GOT3 (cell line): ENCODE data around the gene FGF8.
"Not testable (repeated sequence)": the region's sequence is repeated elsewhere in the genome, so short reads cannot be mapped to it uniquely, and the experiment has no call there.

Source experiments
- DNase-seq: peaks from one replicate; lab custom pipeline; 2025; ENCODE audit warnings: mixed read lengths; lab: John Stamatoyannopoulos, UW

FGF8 gene, protein sequence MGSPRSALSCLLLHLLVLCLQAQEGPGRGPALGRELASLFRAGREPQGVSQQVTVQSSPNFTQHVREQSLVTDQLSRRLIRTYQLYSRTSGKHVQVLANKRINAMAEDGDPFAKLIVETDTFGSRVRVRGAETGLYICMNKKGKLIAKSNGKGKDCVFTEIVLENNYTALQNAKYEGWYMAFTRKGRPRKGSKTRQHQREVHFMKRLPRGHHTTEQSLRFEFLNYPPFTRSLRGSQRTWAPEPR

DNA sequence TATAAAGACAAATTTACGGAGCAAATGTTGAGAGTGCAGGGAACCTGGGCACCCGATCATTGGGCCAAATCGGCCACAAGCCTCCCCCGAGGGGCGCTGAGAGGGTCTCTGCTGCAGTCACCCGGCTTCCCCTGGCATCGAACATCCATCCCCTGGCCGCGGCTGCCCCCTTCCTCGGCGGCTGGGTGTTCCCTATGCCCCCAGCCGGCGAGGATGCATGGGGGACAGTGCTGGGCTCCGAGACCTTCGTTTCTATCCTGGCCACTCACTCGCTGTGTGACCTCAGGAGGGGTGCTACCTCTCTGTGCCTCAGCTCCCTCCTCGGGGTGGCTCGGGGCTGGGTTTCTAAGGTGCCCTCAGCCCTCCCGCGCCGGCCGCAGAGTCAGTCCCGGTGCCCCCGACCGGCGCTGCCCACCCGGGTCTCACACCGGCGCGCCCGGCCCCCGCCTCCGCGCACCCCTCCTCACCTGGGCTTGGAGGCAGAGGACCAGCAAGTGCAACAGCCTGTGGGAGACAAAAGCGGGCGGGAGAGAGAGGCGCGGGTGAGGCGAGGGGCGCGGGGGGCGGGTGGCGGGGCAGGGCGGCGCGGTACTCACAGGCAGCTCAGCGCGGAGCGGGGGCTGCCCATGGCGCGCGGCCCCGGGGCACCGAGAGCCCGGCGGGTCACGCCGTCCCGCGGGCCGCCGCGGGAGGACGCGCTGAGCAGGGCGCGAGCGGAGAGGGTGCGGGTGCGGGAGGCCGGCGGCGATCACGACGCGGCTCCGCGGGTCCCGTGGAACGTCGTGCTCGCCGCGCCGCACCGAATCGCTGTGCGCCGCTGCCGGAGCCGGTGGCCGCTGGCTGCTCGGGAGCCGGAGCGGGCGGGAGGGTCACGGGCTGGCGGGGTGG lies at the start of gene FGF8:
TSS of gene FGF8 (minus strand) at position 842 of the 888 bp plus-strand sequence. CDS start at position 628, 214 bp downstream.
- DNase-seq = no peak

DNA sequence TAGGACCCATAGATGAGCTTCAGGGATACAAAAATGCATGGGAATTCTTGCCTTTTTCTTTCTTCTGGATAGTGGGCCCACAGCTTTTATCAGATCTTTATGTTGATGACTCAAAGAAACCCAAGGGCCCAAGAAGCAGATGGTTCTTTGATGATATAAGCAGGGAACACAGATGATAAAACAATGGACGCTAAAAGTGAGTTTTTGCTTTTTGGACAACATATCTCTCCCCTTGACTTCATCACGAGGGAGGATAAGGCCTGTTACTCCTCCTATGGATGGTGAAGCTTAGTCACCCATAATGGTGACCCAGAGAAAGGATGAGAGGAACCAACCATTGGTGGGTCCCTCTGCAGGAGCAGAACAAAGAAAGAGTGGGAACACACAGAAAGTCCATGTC lies 48.8 kb upstream of the FGF8 start:
- no peak for DNase-seq

GRCh38 chr10:101818872-101819633 lies 43.1 kb upstream of the FGF8 start:
- no peak for DNase-seq

DNA sequence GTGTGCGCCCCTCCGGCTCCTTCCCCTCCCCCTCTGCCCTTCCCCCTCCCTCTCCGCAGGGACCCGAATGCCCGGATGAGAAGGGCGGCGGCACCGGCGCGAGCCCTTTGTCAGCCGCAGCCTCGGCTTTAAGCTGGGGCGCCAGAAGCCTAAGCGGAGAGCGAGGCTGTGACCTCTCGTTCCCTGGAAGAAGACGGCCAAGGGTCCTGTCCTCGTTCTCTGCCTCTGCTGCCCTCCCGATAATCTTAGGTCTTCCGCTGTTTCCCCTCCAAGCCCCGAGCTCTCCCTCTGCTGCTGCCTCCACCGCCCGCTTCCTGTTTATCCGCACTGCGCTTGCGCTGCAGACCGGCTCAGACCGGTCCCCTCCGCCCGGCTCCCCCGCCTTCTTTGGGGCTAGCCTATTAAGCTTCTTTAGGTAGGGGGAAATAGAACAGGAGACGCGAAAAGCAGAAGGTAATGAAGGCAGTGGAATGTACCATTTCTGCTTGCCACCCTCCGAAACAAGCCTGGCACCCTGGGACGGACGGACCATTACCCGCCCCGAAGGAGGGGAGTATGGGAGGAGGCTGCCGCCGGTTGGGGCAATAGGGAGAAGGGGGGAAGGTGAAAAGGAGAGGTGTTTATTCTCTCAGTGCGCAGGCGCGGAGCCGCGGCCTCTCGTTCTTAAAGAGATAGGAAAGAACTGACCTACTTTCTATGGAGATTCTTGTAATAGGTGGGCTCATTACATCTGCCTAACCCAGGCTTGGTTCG lies 42.4 kb upstream of the FGF8 start, which contains the start of gene OGA:
TSS of gene OGA (minus strand) at position 326 of the 753 bp plus-strand sequence. CDS start 422 bp downstream, outside the sequence.
- peak; percentile 92 for DNase-seq

DNA sequence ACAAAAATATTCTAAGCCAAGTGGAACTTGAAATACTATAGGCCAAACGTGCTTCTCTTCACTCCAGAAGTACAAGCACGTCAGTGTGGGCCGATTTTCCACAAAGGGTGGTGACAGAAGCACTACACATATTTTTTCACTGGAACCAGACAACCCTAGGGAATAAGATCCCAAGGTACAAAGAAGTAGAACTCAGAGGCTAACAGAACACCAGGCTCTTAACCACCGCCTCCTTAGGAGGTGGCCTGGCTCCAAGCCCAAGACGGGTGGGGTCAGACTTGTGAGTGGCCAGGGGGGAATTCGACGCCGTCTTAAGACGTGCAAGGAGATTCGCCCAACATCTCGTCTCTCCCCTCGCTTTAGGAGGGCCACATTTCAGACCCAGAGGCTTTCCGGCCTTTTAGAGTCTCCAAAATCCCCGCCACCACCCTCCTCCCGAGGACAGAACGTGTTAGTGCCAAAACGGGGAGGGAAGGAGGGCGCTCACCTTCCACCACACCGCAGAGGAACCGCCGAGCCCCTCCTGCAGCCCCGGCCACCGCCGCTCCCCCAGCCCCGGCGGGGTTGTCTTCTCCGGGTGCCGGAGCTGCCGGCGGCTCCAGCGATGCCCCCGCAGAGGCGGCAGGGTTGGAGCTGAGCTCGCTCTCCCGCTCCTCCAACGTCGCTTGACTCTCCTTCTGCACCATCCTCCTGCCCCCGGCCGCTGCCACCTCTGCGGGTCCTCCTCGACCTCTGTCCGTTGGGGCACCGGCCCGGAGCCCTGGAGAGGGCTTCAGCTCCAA lies 41.6 kb upstream of the FGF8 start:
- DNase-seq = no peak

DNA sequence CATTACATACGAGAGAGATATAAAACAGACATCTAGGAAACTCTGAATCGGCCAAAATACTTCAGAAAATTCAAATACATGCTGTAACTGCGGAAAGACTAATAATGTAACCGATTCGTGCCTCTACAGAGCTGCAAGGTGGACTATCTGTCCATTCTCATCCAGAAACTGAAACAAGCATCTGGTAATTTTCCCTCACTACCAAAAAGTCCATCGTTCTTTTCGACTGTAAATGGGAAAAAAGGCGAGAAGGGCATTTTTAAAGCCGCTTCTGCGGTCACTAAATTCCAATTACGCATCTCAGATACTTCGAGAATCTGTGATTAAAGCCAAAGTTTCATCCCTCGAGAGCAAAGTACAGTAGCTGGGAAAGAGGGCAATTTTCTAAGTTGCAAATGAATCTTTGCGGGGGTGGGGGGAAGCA lies 41.0 kb upstream of the FGF8 start:
- DNase-seq = no peak

GRCh38 chr10:101816376-101816775 lies 40.5 kb upstream of the FGF8 start:
- DNase-seq = no peak

GRCh38 chr10:101814466-101815071 lies 38.7 kb upstream of the FGF8 start:
- DNase-seq = no peak

GRCh38 chr10:101812606-101813005 lies 36.7 kb upstream of the FGF8 start:
- DNase-seq = no peak

GRCh38 chr10:101807158-101807557 lies 31.2 kb upstream of the FGF8 start:
- DNase-seq = no peak

- DNase-seq = no peak
Measured at GRCh38 chr10:101803511-101803910, 27.6 kb upstream of the FGF8 start.

DNA sequence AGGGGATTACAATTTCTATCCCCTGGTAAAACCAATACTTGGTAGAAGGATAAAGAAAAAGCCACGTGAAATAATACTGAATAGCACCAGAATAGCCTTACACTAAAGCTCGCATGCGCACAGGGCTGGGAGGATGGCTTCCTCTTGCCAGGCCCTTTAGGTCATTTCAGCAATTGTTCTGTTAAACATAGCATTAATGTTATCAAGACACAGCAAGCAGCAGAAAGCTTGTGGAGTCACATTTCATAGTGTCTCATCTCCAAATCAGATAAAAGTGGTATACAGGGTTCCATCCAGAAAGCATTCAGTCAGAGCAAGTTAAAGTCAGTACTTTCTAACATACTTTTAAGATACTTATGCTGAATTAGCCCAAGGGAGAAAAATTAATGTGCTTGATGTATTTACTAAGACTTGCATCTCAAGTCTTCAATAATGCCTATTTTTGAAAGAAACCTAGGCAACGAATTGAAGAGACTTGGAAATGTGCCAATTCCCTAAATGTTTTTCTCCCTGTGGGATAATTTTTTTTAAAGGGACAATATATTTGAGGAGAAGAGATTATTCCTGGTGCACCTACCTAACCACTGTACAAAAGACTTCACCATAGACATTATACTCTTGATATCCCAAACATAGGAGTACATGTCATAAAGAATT lies 21.6 kb upstream of the FGF8 start:
- DNase-seq = no peak

DNA sequence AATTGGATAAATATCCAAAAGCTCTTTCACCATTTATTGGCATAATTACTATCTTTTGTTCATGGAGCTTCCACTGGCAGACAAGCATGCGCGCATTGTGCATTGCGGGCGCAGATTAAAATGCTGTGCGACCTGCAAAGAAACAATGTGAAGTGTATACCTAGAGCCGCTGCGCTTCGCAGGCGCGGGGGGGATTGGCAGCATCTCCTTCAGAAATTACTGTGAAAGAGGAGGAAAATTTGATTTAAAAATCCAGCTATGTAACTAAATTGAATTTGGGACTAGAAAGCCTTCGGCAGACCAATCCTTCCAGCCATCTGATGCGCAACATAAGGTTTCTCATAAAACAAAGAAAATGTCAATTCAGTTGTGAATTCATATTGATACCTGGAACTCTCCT lies 17.6 kb upstream of the FGF8 start:
- DNase-seq = no peak

- DNase-seq = no peak
Measured at GRCh38 chr10:101789686-101790085, 13.8 kb upstream of the FGF8 start.

GRCh38 chr10:101789231-101789630 lies 13.3 kb upstream of the FGF8 start:
- DNase-seq = not testable (repeated sequence)

GRCh38 chr10:101785801-101786200 lies 9.9 kb upstream of the FGF8 start:
- DNase-seq = no peak

- no peak for DNase-seq
Measured at GRCh38 chr10:101784558-101784957, 8.6 kb upstream of the FGF8 start.

DNA sequence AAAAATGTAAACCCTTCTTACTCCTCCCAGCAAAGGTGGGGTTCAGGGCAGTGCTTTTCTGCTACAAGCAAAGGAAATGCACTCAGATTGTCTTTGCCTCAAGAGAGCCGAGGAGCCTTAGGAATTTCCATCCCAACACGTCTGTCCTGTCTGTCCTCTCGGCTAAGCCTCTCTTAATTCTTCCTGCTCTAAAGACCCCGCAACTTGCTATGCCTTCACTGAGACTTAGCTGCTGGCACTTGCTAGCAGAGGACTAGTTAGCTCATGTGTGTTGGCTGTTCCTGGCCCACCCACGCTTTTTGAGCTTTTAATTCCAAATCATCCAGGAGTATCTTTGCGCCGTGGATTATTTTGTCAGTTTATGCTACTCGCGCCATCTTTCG lies 7.8 kb upstream of the FGF8 start:
- no peak for DNase-seq

GRCh38 chr10:101782811-101783735 lies 7.2 kb upstream of the FGF8 start, which contains the start of gene NPM3:
TSS of gene NPM3 (minus strand) at chr10:101783446. CDS start at chr10:101783390, 56 bp downstream.
- peak; percentile 23 for DNase-seq
